WTC11 (cell line): ENCODE data around the gene UGGT1.

Experiments used
- CTCF ChIP-seq: fragments of 200-600 bp; IDR thresholded peaks from 2 replicates; pipeline ENCODE4 v1.8.0; 2022; ENCODE audit warnings: antibody characterized with exemption
- ZBTB21 ChIP-seq: sonication (generic); formaldehyde crosslinking; IDR thresholded peaks from 2 replicates; pipeline ENCODE4 v1.8.1; 2023; ENCODE audit warnings: mild to moderate bottlenecking, missing genetic modification reagents, borderline replicate concordance
- ZNF138 ChIP-seq: sonication (generic); formaldehyde crosslinking; conservative IDR thresholded peaks from 2 replicates; pipeline ENCODE4 v1.8.1; 2022; ENCODE audit warnings: mild to moderate bottlenecking, moderate library complexity, missing genetic modification reagents

GRCh38 chr2:128185576-128185975 is 94.6 kb downstream of the UGGT1 start:
- TF ChIP-seq ZNF138 (CRISPR knock-in tag) = no peak
- TF ChIP-seq CTCF = no peak
- no peak for TF ChIP-seq ZBTB21
